GM13976 (cell line): Measurements from ENCODE around the gene GINS2.

Source experiments
- DNase-seq: peaks from one replicate; pipeline ENCODE4 v3.0.0; 2012; ENCODE audit warnings: low spot score
- CTCF ChIP-seq: IDR thresholded peaks from 2 replicates; pipeline ENCODE4 v1.5.1; 2012; ENCODE audit warnings: borderline replicate concordance, mild to moderate bottlenecking; ENCODE audit not compliant: insufficient read depth; ENCODE audit errors: extremely low read depth, missing control alignments, control extremely low read depth
- in situ Hi-C: fragments of 300-500 bp; cut with MboI; formaldehyde crosslinking; loops from one replicate; pipeline ENCODE4 v1.12.0; 2022; ENCODE audit warnings: low sequenced_read_pairs, mixed read lengths, inconsistent platforms; ENCODE audit not compliant: unreplicated experiment

GINS2 gene

GRCh38 chr16:85688586-85689284, at the start of gene GINS2:
GINS2 (minus strand) TSS chr16:85688954; CDS start chr16:85688898, 56 bp downstream.
- peak; percentile 100 for DNase-seq
- TF ChIP-seq CTCF = no peak
- in situ Hi-C loops = no loop called here

GRCh38 chr16:85736921-85737320, 48.2 kb upstream of the GINS2 start:
- no peak for TF ChIP-seq CTCF
- DNase-seq = no peak
- in situ Hi-C loops = no loop called here

- in situ Hi-C loops = no loop called here
- no peak for TF ChIP-seq CTCF
- no peak for DNase-seq
These were observed 47.2 kb upstream of the GINS2 start for GRCh38 chr16:85735946-85736345.

- no peak for TF ChIP-seq CTCF
- in situ Hi-C loops = no loop called here
- peak; percentile 84 for DNase-seq
These were observed 46.5 kb upstream of the GINS2 start for GRCh38 chr16:85735225-85735635.

GRCh38 chr16:85734311-85735017, 45.7 kb upstream of the GINS2 start:
- DNase-seq = no peak
- in situ Hi-C loops = no loop called here
- TF ChIP-seq CTCF = no peak

GRCh38 chr16:85733839-85734170, 45.1 kb upstream of the GINS2 start:
- in situ Hi-C loops = no loop called here
- no peak for TF ChIP-seq CTCF
- no peak for DNase-seq
